ENCODE data around the gene SLIT3.

SLIT3 gene

GRCh38 chr5:169202969-169203368 is 98.0 kb downstream of the SLIT3 start:
- no peak overlapping the region for H3K4me3 ChIP-seq (ENCODE audit: low read depth, low read length)
- no peak for DNase-seq (ENCODE audit: low read depth)
- no peak for TF ChIP-seq CTCF (IDR thresholded peaks at IDR 0.05; ENCODE audit: control insufficient read depth, extremely low read depth, insufficient read depth)

GRCh38 chr5:169201597-169201996 is 99.3 kb downstream of the SLIT3 start:
- no peak overlapping the region for H3K4me3 ChIP-seq (ENCODE audit: low read depth, low read length)
- no peak for DNase-seq (ENCODE audit: low read depth)
- no peak for TF ChIP-seq CTCF (IDR thresholded peaks at IDR 0.05; ENCODE audit: control insufficient read depth, extremely low read depth, insufficient read depth)

- no peak for TF ChIP-seq CTCF (IDR thresholded peaks at IDR 0.05; ENCODE audit: control insufficient read depth, extremely low read depth, insufficient read depth)
- H3K4me3 ChIP-seq (ENCODE audit: low read depth, low read length), result no peak overlapping the region
- no peak for DNase-seq (ENCODE audit: low read depth)
Measured at GRCh38 chr5:169200125-169200778, 100.7 kb downstream of the SLIT3 start.

GRCh38 chr5:169197343-169197742 is 103.6 kb downstream of the SLIT3 start:
- TF ChIP-seq CTCF (IDR thresholded peaks at IDR 0.05; ENCODE audit: control insufficient read depth, extremely low read depth, insufficient read depth), result peak; percentile 87
- peak; percentile 54 for DNase-seq (ENCODE audit: low read depth)
- H3K4me3 ChIP-seq (ENCODE audit: low read depth, low read length), result no peak overlapping the region

GRCh38 chr5:169196059-169196458 is 104.9 kb downstream of the SLIT3 start:
- TF ChIP-seq CTCF (IDR thresholded peaks at IDR 0.05; ENCODE audit: control insufficient read depth, extremely low read depth, insufficient read depth), result no peak
- no peak for DNase-seq (ENCODE audit: low read depth)
- H3K4me3 ChIP-seq (ENCODE audit: low read depth, low read length), result no peak overlapping the region

- H3K4me3 ChIP-seq (ENCODE audit: low read depth, low read length), result no peak overlapping the region
- DNase-seq (ENCODE audit: low read depth), result no peak
- no peak for TF ChIP-seq CTCF (IDR thresholded peaks at IDR 0.05; ENCODE audit: control insufficient read depth, extremely low read depth, insufficient read depth)
Measured at GRCh38 chr5:169195601-169196000, 105.3 kb downstream of the SLIT3 start.

- TF ChIP-seq CTCF (IDR thresholded peaks at IDR 0.05; ENCODE audit: control insufficient read depth, extremely low read depth, insufficient read depth), result no peak
- no peak for DNase-seq (ENCODE audit: low read depth)
- no peak overlapping the region for H3K4me3 ChIP-seq (ENCODE audit: low read depth, low read length)
Measured at GRCh38 chr5:169192536-169192935, 108.4 kb downstream of the SLIT3 start.
